Measurements from ENCODE around the gene FAM181A.

FAM181A gene

DNA sequence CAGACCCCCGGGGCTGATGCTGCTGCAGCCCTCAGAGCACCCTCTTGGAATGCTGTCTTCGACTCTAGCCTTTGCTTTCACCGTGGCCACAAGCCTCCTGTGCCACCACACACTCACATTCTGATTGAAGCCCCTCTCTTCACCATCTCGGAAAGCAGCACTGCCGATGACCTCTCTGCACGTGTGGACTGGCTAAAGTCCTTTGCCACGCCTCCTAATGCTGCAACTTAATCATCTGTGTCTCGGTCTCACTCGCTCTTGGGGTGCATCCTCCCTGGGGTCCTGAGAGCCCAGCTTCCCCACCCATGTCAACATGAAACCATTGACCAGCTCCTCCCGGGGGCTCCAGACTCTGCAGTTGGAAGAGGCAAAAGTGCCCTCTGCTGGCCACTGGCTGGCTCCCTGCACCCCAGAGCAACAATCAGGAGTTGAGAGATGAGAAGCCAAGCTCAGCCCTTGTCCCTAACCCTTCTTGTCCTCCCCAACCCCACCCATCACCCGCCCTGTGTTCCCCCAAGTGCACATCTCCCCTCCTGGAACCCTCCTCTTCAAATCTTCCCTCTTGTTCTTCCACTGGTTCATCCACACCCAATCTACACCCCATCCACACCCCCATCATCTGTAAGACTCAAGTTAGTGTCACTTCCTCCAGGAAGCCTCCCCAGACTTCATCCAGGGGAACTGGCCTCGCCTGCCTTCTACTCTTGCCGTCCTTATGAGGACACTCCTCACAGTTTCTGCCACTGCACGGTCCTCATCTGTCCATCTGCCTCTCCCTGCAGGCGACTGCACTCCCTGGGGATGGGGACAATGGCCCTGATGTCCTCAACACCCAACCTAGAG is 23.6 kb upstream of the FAM181A start:
- DNase-seq (ENCODE audit: low spot score): no peak

DNA sequence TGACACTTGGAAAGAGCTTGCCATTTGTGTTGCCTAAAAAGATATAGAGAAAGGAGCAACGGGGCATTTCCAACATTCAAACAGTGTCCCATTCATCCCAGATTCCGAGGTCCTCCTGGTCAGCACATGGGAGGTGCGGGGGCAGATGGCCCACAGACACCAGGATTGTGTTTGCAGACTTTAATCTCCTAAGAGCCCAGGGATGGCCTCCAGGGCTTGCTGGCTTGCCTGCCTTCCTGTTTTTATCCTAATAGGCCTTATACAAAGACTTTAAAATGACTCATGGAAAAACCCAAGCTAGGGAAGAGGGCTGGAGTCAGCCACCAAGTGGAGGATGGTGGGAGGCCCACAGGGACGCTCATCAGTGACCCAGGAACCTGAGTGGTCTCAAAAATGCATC is 21.5 kb upstream of the FAM181A start:
- DNase-seq (ENCODE audit: low spot score): no peak

DNA sequence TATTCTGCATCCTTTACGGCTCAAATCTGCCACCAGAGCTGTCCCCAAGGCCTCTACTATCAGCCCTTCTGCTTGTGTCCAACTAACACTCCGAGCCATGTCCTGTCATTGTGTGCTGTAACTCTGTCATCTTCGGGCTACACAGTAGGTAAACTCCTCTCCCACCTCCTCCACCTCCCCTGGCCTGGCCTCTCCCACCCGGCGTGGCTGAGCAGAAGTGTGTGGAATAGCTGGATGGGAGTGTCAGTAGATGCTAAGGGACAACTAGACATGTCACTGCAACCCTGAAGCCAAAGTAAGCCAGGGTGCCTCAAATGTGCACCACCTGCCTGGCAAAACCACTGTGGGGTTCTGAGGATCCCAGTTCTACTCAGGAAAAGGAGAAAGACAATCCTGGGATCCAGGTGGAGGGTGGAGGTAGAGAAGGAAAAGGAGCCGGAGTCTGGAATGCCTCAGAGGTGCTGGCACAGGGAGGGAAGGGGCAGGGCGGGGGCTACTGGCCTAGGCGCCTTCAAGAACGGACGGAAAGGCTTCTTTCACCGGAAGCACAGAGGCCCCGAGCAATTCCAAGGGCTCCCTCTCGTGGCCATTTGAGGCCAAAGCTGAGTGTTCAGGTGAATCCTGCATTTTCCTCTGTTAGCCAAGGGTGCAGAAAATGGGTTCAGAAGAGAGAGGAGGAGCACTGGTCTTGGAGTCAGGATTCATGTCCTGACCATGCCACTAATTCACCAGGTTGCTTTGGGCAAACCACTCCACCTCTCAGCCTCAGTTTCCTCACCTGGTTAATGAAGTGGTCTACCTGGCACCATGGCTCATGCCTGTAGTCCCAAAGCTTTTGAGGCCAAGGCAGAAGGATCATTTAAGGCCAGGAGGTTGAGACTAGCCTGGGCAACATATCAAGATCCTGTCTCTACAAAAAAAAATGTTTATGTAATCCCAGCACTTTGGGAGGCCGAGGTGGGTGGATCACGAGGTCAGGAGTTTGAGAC is 20.5 kb upstream of the FAM181A start:
- peak; percentile 63 for DNase-seq (ENCODE audit: low spot score)

DNA sequence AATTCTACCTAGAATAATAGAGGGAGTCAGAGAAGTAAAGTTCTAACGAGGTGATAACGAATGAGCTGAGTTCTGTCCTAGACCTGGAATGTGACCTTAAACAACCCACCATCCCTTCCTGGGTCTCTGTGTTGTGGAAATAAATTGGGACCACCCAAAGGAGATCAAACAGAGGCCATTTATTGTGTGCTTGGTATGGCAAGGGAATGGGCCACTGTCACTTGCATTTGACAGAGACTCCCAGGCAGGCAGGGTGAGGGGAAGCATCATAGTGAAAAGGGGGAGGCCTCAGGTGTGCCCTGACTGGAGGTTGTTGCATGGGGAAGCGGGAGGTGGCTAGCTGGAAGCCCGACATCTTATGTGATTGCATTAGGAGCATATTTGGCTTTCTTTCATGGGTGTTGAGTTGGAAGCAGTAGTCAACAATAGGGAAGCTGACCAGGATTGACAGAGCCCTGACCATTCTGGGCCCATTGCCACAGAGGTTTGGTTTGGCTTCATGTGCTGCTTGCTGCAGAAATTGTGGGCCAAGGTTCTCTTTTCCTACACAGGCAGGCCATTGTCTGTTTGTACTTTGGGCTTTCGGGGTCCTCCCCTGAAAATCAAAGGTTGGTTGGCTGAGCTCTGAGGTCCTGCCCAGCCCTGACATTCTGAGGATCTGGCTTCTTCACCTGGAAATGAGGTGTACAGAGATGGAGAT is 17.6 kb upstream of the FAM181A start:
- DNase-seq (ENCODE audit: low spot score): no peak

DNA sequence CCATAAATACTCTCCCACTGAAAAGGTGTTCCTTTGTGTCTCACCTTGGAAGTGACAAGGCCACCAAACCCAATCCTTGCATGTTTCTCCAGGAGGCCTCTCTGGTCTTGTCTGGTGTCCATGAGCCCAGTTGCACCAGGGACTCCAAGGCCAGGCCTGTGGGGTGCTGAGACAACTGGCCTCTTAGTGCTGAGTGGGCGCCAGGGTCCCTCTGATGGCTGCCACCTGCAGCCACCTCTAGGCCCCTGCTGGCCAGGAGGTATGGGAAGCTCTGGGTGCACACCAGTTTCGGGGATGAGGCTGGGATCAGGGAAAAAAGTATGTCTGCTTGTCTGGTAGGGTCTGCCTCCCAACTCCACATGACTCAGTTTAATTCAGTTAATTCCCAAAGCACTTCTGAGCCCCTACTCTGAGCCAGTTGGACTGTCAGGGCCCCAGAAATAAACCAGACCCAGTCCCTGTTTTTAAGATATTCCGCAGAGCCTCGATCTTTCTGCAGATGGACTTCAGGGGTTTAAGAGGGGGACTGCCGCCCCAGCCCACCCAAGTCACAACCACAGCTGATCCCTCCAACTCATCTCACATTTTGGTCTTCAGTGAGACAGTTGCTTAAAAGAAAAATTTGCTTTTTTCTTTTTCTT is 15.0 kb upstream of the FAM181A start:
- DNase-seq (ENCODE audit: low spot score): no peak

DNA sequence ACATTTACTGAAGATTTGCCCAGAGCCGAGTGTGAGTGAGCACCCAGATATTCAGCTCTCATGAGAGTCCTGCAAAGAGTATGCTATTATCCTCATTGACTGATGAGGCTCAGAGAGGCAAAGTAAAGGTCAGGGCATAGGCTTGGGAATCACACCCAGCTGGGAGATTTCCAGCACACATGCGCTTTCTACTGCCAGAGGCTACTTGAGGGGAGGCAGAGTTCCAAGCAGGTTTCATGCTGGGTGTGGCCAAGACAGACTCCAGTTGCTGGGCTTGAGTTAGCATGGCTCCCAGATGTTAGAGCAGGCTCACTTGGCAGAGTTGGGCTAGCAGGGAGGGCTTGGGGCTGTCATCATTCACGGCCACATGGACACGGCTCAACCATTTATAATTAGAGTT is 14.4 kb upstream of the FAM181A start:
- DNase-seq (ENCODE audit: low spot score): no peak

DNA sequence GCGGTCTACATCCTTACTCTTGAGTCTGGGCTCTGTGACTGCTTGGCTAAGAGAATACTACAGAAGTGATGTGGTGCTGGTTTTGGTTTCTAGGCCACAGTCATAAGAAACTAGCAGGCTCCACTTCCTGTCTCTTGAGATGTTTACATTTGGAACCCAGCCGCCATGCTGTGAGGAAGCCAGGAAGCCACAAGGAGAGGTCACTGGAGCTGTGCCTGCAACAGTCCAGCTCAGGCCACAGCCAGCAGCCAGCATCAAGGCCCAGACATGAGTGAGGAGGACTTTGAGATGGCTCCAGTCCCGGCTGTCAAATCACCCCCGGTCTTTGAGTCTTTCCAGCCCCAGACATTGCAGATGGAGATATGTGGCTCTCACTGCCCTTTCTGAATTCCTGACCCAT is 12.9 kb upstream of the FAM181A start:
- DNase-seq (ENCODE audit: low spot score): no peak

DNA sequence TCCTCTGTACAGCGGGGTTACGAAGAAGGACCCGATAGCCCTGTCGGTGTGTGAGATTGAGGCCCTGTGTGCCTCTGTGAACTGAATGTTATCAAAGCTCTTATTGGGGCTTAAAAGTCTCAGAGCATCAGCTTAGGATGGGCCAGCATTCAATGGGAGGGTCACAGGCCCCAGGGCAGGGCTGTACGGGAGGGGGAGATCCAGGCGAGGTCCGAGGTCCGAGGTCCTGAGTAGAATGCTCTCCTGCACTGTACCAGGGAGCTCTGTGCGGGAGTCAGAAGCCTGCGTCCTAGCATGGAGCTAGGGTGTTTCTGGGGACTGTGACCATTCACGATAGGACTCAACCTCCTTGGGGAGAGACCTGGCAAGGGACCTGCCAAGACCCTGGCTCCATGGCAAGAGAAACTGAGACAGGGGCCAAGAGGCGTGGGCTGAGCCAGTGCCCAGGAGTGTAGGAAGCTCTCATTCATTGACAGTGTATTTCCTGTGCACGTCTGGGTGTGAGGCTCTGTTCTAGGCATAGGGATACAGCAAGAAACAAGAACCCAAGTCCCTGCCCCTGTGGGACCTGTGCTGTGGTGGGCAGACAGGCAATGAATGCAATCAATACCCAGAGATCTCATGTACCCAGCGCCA is 12.0 kb upstream of the FAM181A start:
- no peak for DNase-seq (ENCODE audit: low spot score)

DNA sequence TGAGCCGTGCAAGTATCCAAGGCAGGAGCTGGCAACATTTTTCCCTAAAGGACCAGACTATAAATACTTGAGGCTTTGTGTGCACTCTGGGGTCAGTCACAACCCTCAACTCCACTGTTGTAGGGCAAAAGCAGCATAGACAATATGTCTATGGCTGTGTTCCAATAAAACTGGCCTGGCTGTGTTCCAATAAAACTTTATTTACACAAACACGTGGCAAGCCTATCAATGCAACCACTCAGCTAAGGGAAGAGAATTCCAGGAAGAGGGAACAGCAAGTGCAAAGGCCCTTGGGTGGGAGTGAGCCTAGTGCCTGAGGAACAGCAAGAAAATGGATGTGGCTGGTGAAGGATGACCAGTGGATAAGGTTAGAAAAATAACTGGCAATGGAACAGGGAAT is 11.3 kb upstream of the FAM181A start:
- DNase-seq (ENCODE audit: low spot score): no peak

DNA sequence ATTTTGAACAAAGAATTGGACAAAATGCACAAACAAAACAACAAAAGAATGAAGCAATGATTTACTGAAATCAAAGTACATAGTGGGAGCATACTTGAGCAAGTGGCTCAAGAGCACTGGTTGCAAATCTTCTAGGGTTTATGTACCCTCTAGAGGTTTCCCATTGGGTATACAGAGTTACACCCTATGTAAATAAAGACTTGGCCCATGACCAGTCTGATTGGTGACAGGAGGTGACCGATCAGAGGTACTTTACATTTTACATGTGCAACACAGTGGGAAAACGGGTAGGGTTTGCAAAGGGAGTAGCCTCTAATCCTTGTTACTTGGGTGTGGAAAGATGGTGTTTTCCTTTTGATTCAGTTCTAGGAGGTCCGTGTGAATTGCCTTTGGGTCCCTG is 10.6 kb upstream of the FAM181A start:
- DNase-seq (ENCODE audit: low spot score): no peak

DNA sequence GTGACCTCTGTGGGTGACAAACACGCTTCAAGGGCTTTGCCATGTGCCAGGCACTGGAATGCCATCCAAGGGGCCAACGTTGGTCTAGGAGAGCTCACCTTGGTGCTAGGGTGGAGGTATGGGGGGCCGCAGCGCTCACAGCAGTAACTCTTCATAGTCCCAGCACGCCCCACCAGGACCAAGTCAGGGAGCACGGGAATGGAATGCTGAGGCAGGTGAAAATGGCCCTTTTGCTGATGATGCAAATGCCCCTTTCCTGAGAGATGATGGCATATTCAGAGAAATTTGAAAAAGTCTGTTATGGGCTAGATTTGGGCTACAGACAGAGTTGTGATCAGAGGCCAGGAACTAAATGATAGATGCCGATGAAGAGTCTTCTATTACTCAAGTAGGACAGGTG is 10.0 kb upstream of the FAM181A start:
- DNase-seq (ENCODE audit: low spot score): no peak

DNA sequence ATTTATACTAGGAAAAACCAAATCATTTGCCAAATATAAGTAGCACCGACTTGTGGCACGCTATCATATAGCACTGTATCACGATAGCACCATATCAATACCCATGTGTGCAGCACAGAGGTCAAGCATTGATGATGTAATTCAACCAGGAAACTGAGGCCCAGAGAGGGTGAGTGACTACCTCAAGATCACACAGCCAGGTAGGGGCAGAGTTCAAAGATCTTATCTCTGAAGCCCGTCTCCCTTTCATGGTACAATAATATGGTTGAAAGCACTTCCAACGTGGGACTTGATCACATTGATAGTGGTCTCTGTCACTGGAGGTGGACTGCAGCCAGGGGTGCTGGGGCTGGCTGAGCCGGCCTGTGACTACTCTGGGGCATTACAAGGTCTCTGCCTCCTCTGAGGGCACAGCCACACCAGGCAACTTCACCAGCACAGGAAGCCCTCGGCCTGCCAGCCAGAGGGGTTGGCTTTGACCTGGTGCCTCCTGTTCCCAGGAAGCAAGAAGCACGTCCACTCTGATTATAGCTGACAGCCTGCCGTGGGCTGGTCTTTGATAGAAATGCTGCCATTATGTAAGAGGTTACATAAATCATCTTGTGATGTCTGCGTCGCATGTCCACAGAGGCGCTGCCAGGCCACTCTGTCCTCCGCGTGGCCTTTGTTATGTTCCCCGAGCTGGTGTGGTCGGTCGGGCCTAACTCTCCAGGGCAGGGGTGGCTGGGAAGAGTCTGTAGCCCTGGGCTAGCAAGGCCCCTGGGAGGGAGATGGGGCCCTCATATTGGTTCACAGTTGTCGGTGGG is 5.9 kb upstream of the FAM181A start:
- no peak for DNase-seq (ENCODE audit: low spot score)

DNA sequence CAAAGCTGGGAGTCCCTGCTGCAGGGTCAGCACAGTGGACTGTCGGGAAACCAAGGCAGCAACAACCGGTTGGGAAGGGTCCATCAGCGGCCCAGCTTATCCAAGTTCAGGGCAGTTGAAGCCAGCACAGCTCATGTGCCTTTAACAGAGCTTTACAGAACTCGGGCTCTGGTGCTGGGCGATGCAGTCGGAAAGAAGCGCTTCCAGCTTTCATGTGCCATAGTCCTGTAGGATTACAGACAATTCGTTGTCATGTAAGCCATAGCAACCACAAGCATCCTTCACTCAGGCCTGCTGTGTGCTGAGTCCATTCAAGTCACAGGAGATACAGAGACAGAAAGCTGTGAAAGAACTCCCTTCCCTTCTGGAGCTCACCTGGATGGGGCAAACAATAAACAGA is 3.5 kb upstream of the FAM181A start:
- DNase-seq (ENCODE audit: low spot score): no peak

DNA sequence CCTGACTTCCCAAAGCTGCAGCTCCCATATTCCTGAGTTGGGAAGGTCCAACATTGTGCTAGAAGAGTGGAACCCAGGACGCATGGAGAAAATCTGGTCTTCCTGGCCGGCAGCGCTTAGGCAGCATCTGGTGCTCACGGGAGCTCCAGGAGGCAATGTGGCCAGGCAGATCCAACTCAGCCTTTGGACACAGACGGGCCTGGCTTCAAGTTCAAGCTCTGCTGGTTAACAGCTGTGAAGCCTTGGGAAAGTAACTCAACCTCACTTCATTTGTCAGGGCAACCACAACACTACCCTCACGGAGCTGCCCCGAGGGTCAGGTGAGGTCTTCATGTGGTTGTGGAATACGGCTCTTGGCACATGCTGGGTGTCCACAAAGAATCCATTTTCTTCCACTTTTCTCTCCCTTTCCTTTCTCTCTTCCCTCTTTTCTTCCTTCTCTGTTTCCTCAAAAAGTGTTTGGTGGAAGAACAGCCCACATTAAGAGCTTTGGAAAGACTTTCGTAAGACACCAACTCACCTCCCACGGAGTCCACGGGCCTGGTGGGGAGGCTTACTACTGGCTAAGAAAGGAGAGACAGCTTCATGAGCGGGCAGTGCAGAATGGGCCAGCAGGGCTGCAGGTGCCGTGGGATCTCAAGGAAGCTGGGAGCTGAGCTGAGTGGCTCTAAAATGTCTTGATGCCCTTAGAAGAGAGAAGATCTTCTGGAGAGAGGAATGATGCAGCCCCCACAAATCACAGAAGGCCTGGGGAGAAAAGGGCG is 2.4 kb upstream of the FAM181A start:
- no peak for DNase-seq (ENCODE audit: low spot score)

DNA sequence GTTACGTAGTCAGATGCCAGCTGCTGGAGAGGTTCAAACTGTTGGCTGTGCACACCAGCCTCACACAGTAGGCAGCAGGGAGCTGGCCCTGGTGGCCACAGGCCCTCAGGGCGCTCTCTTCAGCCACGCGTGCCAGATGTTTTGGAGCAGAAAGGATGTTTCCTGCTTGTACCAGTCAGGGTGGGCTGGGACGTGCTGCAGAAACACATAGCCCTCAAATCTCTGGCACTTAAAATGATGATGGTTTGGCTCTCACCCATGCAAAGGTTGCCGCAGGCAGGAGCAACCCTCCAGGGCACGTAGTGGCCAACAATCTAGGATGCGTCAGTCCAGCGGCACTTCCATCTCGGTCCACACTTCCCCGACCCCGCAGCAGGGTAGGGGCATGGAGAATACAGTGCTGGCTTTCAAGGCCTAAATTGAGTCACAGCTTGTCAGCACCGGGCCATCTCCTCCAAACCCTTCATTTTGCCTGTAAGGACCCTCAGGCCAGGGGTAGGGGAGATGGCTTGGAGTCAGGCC is 1.7 kb upstream of the FAM181A start:
- no peak for DNase-seq (ENCODE audit: low spot score)

DNA sequence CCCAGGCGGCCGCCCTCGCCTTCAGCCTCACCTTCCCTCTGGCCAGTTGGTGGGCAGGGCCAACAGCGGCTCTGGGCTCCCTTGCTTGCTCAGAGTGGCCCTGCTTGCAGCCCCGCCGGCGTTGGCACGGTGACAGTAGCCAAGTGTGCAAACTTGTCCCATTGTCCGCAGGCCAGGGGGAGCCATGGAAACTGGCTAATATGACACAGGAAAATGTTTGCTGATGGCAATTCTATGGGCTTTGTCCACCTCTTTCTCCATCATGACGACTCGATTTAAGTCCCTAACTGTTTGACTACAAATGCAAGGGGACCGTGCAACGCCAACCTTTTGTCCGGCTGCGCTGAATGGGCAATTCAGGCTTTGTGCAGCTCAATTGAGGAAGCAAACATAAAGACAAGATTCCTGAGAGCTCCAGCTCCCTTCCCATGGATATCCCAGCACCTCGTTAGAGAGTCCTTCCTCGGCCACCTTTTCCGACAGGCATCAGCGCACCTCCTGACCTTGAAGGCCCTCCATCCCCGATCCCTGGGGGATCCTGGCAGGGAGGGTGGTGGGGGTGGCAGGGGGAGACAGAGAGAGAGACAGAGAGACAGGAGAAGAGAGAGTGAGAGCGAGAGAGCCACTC is 785 bp upstream of the FAM181A start:
- no peak for DNase-seq (ENCODE audit: low spot score)

DNA sequence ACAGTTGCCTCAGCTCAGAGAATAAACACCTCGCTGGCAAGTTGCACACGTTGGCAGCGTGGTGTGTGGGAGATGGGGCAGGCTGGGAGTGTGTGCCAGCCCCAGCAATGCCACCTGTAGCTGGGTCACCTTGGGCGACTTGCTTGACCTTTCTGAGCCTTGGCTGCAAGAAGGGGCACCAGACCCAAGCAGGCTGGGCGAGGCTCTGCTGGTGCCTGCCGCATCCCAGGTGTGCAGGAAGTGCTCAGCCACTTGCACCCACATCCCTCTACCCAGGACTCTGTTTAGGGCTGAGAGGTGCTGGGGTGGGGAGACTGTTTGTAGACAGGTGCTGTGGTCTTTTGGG is 629 bp downstream of the FAM181A start:
- DNase-seq (ENCODE audit: low spot score): no peak

DNA sequence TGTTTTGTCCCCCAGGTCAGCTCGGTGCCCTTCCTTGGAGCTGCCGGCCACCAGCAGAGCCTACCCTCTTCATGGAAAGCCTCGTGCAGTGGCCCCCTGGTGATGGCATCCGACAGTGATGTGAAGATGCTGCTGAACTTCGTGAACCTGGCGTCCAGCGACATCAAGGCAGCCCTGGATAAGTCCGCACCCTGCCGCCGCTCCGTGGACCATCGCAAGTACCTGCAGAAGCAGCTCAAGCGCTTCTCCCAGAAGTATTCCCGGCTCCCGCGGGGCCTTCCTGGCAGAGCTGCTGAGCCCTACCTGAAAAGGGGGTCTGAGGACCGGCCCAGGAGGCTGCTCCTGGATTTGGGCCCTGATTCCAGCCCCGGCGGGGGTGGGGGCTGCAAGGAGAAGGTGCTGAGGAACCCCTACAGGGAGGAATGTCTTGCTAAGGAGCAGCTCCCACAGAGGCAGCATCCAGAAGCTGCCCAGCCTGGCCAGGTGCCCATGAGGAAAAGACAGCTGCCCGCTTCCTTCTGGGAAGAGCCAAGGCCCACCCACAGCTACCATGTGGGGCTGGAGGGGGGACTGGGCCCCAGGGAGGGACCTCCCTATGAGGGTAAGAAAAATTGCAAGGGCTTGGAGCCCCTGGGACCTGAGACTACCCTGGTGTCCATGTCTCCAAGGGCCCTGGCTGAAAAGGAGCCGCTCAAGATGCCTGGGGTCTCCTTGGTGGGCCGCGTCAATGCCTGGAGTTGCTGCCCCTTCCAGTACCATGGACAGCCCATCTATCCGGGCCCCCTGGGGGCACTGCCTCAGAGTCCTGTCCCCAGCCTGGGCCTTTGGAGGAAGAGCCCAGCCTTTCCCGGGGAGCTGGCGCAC is 1.3 kb downstream of the FAM181A start:
- DNase-seq (ENCODE audit: low spot score): no peak

Data from HuH-7.5 (cell line).